HFFc6 (cell line): ENCODE results near the gene KCNIP3. TPM values are rescaled to one million over a fixed set of nuclear protein-coding genes. Genes with fewer than 3 reads are reported as not detected.

Source experiments
- DNase-seq: peaks from one replicate; pipeline ENCODE4 v3.0.0-alpha.2; 2018
- H3K27ac Mint-ChIP-seq: 2 replicates; pipeline ENCODE4 v1.8.0; 2020; ENCODE audit warnings: mild to moderate bottlenecking, mixed read lengths
- H3K27me3 Mint-ChIP-seq: 2 replicates; pipeline ENCODE4 v1.8.0; 2021; ENCODE audit warnings: mild to moderate bottlenecking, moderate library complexity, mixed read lengths; ENCODE audit not compliant: insufficient read depth
- H3K36me3 Mint-ChIP-seq: 2 replicates; pipeline ENCODE4 v1.8.0; 2021; ENCODE audit warnings: low read depth, mixed read lengths
- H3K4me1 Mint-ChIP-seq: 2 replicates; pipeline ENCODE4 v1.8.0; 2020; ENCODE audit warnings: low read depth, mixed read lengths
- H3K4me3 Mint-ChIP-seq: 2 replicates; pipeline ENCODE4 v1.8.0; 2020; ENCODE audit warnings: mild to moderate bottlenecking, moderate library complexity, mixed read lengths
- H3K9me3 Mint-ChIP-seq: 2 replicates; pipeline ENCODE4 v1.8.0; 2020; ENCODE audit warnings: mild to moderate bottlenecking, mixed read lengths
- total RNA-seq, 6 experiments: library from RNA; stranded (reverse); fragmentation: NEBNext Ultra II Directional; extraction: Animal tissue kit (Norgen Biotek cat#: 25700); gene quantifications; 2 replicates in 1 of 6; 3 replicates in 5 of 6; pipeline ENCODE4 v1.2.3, GENCODE V29; 2021
- TF ChIP-seq, protein P1 (sequence below): fragments of 200-600 bp; sonication (generic); IDR thresholded peaks from 2 replicates; pipeline ENCODE4 v1.5.0; 2021; ENCODE audit warnings: antibody characterized with exemption, mild to moderate bottlenecking

Gene KCNIP3
- total RNA-seq, 6 experiments from 2014 or later = 0.56 to 2.4 (median 0.67) TPM

DNA sequence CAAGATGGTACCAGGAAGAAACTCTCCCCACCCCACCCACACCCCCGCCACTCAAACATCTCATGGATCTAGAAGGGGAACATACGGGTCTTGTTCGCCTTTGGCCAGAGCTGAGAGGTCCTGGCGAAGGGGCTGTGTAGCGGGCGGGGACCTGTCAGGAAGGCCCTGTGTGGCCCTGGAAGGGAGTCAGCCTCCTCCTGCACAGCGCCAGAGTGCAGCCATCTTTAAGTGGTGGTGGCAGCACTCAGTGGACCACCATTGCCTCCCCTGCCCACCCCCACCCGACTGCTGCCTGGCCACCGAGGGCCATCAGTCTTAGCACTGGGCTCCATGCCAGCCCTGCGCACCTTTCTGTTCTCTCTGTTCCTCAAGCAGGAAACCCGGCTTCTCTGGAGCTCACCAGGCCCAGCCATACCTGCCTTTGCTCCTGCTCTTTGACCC lies 93.8 kb downstream of the KCNIP3 start:
- no peaks in the 10 kb centered on the region for H3K9me3 Mint-ChIP-seq
- TF ChIP-seq, protein P1, sequence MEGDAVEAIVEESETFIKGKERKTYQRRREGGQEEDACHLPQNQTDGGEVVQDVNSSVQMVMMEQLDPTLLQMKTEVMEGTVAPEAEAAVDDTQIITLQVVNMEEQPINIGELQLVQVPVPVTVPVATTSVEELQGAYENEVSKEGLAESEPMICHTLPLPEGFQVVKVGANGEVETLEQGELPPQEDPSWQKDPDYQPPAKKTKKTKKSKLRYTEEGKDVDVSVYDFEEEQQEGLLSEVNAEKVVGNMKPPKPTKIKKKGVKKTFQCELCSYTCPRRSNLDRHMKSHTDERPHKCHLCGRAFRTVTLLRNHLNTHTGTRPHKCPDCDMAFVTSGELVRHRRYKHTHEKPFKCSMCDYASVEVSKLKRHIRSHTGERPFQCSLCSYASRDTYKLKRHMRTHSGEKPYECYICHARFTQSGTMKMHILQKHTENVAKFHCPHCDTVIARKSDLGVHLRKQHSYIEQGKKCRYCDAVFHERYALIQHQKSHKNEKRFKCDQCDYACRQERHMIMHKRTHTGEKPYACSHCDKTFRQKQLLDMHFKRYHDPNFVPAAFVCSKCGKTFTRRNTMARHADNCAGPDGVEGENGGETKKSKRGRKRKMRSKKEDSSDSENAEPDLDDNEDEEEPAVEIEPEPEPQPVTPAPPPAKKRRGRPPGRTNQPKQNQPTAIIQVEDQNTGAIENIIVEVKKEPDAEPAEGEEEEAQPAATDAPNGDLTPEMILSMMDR = no peak
- peaks cover 21% of the 10 kb centered on the region for H3K27me3 Mint-ChIP-seq
- no peak overlapping the region for H3K4me3 Mint-ChIP-seq
- no peaks in the 10 kb centered on the region for H3K4me1 Mint-ChIP-seq
- DNase-seq = no peak
- H3K27ac Mint-ChIP-seq = no peak overlapping the region
- no peaks in the 10 kb centered on the region for H3K36me3 Mint-ChIP-seq

DNA sequence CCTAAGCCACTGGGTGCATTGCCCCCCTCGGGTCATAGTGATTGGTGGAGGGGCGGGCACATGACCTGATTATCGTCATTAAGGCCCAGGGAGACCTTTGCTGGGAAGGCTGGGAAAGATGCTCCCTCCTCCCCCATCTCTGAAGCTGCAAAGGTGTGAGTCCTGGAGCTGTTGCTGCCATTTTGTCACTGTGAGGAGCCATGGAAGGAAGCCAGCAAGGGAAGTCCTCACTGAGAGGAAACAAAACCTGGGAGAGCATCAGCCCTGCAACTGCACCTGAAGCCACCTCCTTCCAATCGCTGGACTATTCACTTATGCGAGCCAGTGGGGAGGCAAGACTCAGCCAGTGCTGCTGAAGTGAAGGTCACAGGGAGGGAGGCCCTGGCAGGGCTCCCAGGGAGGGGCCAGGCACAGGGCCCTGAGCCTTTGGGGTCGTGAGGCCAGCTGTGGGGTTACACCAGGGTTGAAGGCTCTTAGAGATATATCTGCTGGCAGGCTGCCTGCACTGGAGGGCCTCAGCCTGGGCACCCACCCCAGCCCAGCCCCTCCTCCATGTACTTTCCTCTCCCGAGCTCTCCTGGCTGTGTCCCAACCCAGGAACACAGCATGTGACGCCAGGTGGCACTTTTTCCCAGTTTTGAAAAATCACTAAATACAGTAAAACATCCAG lies 94.6 kb downstream of the KCNIP3 start:
- Mint-ChIP-seq H3K4me3 (no peak overlapping the region), H3K9me3 (no peaks in the 10 kb centered on the region), H3K36me3 (no peaks in the 10 kb centered on the region), H3K27ac (no peak overlapping the region), H3K4me1 (no peaks in the 10 kb centered on the region), H3K27me3 (peaks cover 21% of the 10 kb centered on the region)
- DNase-seq = no peak
- TF ChIP-seq, protein P1 = no peak

DNA sequence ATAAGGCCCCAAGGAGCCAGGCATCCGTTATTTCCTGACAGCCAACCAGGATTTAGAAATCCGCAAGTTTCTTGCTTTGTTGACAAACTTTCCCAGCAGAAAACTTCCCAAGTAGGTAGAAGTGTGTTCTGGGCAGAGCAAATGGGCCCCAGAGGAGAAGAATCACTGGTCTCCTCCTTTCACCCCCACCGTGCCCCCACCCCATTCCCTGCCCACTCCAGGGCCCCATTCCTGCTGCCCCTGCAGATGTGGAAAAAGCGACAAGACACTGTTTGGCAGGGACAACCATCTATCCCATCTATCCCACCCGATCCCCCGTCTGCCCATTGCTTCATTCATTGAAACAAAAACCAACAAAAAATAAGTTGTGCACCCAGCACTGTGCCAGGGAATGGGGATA lies 95.2 kb downstream of the KCNIP3 start:
- Mint-ChIP-seq H3K4me3 (no peak overlapping the region), H3K9me3 (no peaks in the 10 kb centered on the region), H3K27me3 (peaks cover 22% of the 10 kb centered on the region), H3K27ac (no peak overlapping the region), H3K36me3 (no peaks in the 10 kb centered on the region), H3K4me1 (no peaks in the 10 kb centered on the region)
- TF ChIP-seq, protein P1 = no peak
- no peak for DNase-seq

DNA sequence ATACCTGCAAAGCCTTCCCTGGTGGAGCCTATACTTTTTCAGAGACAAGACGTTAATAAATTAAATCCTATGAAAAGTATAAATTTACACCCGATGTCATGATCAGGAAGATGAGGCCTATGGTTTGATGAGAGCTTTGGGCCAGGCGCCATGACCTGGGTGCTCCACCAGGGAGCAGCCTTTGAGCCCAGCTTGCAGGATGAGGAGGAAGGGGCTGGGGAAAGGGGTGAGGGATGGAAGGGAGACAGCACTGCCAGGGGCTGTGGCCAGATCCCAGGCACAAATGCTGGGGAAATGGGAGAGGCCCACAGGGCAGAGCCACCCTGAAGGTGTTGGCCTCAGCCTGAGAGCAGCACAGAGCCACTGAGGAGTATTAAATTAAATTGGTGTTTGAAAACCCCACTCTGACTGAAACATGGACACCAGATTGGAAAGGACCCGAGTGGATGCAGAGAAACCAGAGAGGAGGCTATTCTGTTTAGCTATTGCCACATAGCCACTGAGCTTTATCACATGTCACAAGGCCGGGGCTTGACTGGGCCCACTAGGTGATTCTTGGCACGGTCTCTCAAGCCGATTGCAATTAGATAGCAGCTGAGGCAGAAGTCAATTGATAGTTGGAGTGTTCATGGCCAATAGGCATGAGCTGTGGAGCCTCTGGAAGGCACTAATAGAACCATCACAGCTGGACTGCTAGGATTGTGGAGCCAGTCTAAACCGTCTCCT lies 95.7 kb downstream of the KCNIP3 start:
- Mint-ChIP-seq H3K36me3 (no peaks in the 10 kb centered on the region), H3K27ac (no peak overlapping the region), H3K4me3 (no peak overlapping the region), H3K27me3 (peaks cover 18% of the 10 kb centered on the region), H3K9me3 (no peaks in the 10 kb centered on the region), H3K4me1 (no peaks in the 10 kb centered on the region)
- DNase-seq = no peak
- TF ChIP-seq, protein P1 = peak; percentile 55

DNA sequence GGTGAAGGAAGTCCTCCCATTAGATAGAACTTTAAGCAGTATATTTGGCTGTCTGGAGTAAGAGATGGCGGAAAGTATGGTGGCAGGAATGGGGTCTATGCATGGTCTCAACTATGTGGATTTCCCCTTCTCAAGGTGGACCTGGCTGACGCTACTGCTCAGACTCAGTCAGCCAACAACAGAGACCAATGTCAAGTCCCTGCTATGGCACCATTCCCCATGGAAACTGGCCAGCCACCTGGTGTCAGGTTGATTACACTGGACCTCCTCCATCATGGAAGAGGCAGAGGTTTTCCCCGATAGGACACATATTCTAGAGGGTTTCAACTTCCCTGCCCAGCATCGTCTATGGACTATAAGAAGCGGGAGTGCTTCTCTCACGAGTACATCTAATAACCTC lies 96.8 kb downstream of the KCNIP3 start:
- Mint-ChIP-seq H3K9me3 (no peaks in the 10 kb centered on the region), H3K4me3 (no peak overlapping the region), H3K4me1 (no peaks in the 10 kb centered on the region), H3K27me3 (peaks cover 18% of the 10 kb centered on the region), H3K27ac (no peak overlapping the region), H3K36me3 (no peaks in the 10 kb centered on the region)
- TF ChIP-seq, protein P1 = no peak
- no peak for DNase-seq
